LNCaP clone FGC (cell line): ENCODE data around the gene STK17B.
"Not testable (repeated sequence)": the region's sequence is repeated elsewhere in the genome, so short reads cannot be mapped to it uniquely, and the experiment has no call there.

ENCODE experiments used
- DNase-seq: peaks from one replicate; pipeline ENCODE4 v3.0.0-alpha.2; 2011; ENCODE audit warnings: low read depth
- H3K4me3 ChIP-seq: 2 replicates; pipeline ENCODE4 v1.5.1; 2011; ENCODE audit warnings: mild to moderate bottlenecking, low read depth, low read length, control low read depth
- TF ChIP-seq, protein P1 (sequence below): IDR thresholded peaks from 2 replicates; pipeline ENCODE4 v1.5.1; 2012; ENCODE audit warnings: mild to moderate bottlenecking; ENCODE audit not compliant: control insufficient read depth, insufficient read depth; ENCODE audit errors: extremely low read depth

STK17B gene

DNA sequence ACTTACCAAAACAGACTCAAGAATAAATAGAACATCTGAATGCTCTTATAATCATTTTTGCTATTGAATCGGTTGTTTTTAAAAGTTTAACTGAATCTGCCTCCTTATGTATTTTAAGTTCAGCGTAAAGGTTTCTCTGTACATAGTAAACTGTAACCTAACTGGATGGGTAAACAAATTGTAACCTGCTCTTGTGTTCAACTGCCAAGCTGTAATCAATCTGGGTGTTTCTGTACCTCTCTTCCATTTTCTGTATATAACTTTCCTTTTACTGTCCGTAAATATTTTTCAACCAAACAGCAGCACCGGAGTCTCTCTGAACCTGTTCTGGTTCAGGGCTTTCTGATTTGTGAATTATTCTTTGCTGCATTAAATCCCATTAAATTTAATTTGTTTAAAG, 75.1 kb downstream of the STK17B start:
- TF ChIP-seq, protein P1, sequence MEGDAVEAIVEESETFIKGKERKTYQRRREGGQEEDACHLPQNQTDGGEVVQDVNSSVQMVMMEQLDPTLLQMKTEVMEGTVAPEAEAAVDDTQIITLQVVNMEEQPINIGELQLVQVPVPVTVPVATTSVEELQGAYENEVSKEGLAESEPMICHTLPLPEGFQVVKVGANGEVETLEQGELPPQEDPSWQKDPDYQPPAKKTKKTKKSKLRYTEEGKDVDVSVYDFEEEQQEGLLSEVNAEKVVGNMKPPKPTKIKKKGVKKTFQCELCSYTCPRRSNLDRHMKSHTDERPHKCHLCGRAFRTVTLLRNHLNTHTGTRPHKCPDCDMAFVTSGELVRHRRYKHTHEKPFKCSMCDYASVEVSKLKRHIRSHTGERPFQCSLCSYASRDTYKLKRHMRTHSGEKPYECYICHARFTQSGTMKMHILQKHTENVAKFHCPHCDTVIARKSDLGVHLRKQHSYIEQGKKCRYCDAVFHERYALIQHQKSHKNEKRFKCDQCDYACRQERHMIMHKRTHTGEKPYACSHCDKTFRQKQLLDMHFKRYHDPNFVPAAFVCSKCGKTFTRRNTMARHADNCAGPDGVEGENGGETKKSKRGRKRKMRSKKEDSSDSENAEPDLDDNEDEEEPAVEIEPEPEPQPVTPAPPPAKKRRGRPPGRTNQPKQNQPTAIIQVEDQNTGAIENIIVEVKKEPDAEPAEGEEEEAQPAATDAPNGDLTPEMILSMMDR, result no peak
- H3K4me3 ChIP-seq, result no peak overlapping the region
- DNase-seq, result peak; percentile 35

DNA sequence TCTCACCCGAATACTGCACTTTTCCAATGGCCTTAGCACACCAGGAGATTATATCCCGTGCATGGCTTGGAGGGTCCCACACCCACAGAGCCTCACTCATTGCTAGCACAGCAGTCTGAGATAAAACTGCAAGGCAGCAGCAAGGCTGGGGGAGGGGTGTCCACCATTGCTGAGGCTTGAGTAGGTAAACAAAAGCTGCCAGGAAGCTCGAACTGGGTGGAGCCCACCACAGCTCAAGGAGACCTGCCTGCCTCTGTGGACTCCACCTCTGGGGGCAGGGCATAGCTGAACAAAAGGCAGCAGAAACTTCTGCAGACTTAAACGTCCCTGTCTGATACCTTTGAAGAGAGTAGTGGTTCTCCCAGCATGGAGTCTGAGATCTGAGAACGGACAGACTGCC, 81.9 kb downstream of the STK17B start:
- DNase-seq, H3K4me3 ChIP-seq: not testable (repeated sequence)

DNA sequence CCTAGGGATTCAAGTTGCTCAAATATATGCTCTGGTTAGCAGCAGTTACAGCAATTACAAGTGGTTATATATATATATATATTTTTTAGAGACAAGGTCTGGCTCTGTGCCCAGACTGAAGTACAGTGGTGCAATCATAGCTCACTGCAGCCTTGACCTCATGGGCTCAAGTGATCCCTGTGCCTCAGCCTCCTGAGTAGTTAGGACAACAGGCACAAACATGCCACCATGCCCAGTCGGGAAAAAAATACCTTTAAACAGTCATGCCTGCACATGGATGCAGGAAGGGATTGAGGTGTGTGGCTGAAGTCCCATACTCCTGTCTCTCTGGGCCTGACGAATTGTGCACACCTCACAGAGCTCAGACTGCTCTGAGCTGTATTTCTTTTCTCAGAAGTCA, 83.2 kb downstream of the STK17B start:
- DNase-seq, result no peak
- no peak overlapping the region for H3K4me3 ChIP-seq
- TF ChIP-seq, protein P1, result no peak

DNA sequence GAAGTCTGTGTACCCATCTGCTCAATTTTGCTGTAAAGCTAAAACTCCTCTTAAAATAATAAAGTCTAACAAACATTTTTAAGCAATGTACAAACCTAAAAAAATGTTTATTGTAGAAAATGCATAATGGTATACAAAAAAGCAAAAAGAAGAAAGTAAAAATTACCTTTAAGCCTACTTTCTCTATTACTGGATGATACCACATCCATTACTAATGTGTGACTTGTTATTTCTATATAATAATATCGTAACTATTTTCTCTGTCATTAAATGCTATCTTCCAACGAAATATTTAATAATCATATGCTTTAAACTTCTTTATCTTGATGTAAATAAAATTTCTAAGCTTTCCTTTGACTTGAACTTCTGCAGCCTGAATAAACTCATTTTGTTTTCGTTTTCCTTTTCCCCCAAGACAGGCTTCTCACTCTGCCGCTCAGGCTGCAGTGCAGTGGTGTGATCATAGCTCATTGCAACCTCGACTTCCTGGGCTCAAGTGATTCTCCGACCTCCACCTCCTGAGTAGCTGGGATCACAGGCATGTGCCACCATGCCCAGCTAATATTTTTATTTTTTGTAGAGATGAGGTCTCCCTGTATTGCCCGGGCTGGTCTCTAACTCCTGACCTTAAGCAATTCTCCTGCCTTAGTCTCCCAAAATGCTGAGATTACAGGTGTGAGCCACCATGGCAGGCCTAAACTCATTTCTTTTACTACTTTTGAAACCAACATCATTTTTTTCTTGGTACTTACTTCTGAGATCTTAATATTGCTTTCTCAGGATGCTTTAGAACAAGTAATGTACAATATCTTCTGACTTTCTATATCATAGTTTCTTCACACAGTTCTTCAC, 84.6 kb downstream of the STK17B start:
- TF ChIP-seq, protein P1, result no peak
- no peak for DNase-seq
- no peak overlapping the region for H3K4me3 ChIP-seq

DNA sequence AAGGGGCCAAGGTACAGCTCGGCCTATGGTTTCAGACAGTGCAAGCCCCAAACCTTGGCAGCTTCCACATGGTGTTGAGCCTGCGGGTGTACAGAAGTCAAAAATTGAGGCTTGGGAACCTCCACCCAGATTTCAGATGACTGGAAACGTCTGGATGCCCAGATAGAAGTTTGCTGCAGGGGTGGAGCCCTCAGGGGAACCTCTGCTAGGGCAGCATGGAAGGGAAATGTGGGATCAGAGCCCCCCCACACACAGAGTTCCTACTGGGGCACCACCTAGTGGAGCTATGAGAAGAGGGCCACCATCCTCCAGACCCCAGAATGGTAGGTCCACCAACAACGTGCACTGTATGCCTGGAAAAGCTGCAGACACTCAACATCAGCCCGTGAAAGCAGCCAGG, 87.8 kb downstream of the STK17B start:
- no peak overlapping the region for H3K4me3 ChIP-seq
- TF ChIP-seq, protein P1, result no peak
- no peak for DNase-seq
